T follicular helper cell (primary cell): Measurements from ENCODE around the gene ATP2B1.

Source experiments
- DNase-seq: peaks from one replicate; pipeline ENCODE4 v3.0.0-alpha.2; 2020; ENCODE audit warnings: low read depth

Gene ATP2B1

GRCh38 chr12:89657066-89657465 lies 51.6 kb downstream of the ATP2B1 start:
- no peak for DNase-seq

GRCh38 chr12:89655841-89656240 lies 52.8 kb downstream of the ATP2B1 start:
- no peak for DNase-seq

- DNase-seq, result no peak
Observed at GRCh38 chr12:89651192-89651591, 57.4 kb downstream of the ATP2B1 start.

GRCh38 chr12:89650239-89650638 lies 58.4 kb downstream of the ATP2B1 start:
- DNase-seq, result no peak

- no peak for DNase-seq
Observed at GRCh38 chr12:89649820-89650219, 58.8 kb downstream of the ATP2B1 start.

DNA sequence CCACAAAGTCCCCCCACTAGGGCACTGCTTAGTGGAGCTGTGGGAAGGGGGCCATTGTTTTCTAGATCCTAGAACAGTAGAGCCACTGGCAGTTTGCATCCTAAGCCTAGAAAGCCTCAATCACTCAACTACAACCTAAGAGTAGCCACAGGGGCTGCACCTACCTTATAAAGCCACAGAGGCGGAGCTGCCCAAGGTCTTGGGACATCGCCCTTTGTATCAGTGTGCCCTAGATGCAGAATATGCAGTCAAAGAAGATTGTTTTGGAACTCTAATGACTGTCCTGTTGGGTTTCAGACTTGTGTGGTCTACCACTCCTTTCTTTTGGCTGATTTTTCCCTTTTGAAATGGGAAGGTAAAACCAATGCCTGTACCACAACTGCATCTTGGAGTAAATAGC lies 59.5 kb downstream of the ATP2B1 start:
- DNase-seq, result no peak

GRCh38 chr12:89648211-89648930 lies 60.3 kb downstream of the ATP2B1 start:
- DNase-seq, result no peak

DNA sequence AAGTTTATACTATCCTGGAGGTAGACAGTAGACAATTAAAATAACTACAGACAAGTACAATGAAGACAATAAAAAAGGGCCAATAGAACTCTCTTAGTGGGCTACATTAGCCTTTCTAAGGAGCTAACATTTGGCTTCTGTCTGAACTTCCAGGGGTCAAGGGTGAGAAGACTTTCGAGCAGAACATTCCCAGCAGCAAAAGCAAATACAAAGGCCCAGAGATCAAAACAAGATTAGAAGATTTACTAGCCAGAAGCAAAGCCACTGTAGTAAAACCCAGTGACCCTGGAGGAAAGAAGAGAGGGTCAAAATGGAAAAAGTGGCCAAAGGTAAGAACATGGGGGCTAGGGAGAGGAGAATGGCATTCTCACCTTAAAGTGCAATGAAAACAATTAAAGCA lies 63.2 kb downstream of the ATP2B1 start:
- DNase-seq, result no peak

GRCh38 chr12:89642959-89643358 lies 65.7 kb downstream of the ATP2B1 start:
- DNase-seq, result no peak

- no peak for DNase-seq
Observed at GRCh38 chr12:89636776-89637160, 71.9 kb downstream of the ATP2B1 start.

DNA sequence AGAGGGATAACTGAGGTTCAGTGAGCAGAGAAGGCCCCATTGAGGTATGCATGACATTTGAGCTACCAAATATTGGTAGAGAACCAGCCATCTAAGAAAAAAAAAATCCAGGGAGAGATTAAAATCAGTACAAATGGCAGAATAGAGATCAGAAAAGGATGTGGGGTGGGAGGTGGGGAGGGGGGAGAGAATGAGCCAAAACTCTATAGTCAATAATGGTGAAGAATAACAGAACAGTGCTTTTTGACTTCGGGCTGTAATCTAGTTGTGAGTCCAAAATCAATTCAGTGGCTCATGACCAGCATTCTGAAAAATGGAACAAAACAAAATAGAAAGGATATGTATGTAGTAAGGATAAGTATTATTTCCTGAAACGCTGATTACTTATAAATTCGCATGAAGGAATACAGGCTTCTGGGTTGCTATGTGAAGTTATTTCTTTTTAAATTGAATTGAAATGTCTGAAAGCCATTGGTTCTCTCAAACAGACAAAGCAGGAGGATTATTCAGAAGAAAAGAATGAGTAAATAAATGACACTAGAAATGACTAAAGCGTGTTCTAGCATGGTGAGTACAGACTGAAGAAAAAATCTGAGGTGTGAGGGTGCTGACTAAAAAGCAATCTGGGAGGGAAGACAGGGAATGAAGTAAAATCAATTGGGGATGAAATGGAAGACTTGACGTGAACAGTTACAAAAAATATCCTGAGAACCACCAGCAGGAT lies 72.4 kb downstream of the ATP2B1 start:
- no peak for DNase-seq

DNA sequence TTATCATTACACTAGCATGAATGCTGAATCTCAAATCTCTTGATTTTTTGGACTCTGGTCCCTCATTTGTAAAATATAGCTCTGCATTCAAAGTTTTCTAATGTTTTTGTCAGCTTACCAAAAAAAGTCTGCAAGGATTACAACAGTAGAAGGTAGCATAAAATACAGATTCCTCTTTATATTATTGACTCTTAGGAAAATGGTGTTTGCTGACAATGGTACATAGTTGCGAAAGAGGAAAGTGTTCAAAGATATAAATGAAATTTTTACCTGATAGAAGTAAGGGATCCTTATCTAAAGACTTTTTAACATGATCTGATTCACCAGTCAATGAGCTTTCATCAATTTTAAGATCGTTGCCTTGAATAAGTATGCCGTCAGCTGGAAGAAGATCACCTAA lies 74.1 kb downstream of the ATP2B1 start:
- DNase-seq, result no peak

GRCh38 chr12:89632778-89633177 lies 75.9 kb downstream of the ATP2B1 start:
- DNase-seq, result no peak

DNA sequence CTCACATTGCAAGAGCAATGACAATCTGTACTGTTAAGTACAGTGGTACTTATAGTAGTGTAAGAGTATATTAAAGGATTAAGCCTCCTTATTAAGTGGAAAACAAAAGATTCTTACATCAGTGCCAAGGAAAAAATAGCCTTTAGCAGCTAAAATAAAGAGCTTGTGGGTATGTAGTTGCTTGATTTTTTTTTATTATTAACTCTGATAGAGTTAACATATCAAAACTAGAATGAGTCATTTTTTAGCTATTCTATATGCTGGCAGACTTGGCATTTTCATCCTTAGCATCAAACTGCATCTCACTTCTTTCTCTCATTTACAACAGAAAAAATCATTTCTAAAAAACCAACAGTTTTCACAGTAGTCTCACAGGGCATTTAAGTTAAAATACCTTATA lies 86.5 kb downstream of the ATP2B1 start:
- DNase-seq, result no peak

DNA sequence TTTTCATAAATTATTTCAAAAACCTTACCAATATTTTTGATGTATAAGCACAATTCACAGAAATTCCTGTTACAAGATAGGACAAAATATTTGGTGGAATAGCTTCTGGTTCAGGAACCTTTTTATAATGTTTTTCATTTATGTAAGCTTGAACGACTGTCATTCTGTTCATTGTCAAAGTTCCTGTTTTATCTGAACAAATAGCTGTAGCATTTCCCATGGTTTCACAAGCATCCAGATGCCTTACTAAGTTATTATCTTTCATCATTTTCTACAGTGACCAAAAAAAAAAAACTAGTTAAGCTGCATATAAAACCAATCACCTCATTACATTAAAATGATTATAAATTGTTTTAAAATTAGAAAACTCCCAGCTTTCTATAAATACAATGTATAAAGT lies 87.1 kb downstream of the ATP2B1 start:
- DNase-seq, result no peak

- no peak for DNase-seq
Observed at GRCh38 chr12:89619764-89620163, 88.9 kb downstream of the ATP2B1 start.

DNA sequence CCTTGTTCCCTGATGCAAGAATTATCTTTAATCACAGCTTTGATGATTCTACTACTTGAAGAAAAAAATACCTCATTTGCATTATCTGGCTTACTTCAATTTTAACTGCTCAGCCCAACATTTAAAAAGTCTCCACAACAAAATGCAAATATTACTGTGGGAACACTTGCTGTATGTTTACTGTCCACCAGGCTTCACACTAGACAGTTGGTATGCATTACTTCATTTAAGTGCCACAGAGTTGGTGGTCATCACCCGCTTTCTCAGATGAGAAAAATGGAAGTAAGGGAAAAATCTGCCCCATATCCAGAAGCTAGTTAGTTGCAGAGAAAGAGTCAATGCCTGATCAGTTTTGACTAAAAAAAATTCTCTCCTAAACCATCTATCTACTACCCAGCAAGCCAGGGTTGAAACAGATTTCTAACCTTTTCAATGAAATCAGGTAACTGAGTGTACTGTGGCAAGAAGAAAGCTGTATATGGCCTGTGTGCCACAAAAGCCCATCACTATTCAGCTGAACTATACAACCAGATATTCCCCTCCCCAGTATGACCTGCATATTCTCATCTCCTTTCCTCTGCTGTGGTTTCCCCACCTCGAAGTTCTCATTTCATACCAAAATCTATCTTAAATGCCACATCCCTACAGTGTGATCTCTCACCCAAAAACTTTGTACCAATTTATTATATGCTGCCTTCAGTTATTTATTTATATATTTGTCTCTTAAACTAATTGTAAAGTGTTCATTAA lies 90.3 kb downstream of the ATP2B1 start:
- DNase-seq, result no peak

- no peak for DNase-seq
Observed at GRCh38 chr12:89610366-89610765, 98.3 kb downstream of the ATP2B1 start.

DNA sequence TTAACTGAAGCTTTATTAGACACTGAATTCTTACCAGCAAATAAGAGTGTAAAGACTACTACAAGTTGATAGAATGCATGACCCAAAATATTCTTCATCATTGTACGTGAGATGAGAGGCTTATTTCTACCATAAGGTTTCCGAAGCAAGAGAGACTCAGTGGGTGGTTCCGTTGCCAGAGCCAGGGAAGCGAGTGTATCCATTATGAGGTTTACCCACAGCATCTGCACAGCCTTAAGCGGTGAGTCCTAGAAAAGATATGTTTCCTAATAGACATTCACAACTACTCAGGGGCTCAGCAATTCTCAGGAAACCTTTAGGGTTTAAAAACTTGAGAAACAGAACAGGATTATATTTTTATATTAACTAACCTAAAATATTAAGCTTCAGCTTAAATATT lies 105.0 kb downstream of the ATP2B1 start:
- no peak for DNase-seq

GRCh38 chr12:89597770-89598169 lies 110.9 kb downstream of the ATP2B1 start:
- DNase-seq, result no peak

DNA sequence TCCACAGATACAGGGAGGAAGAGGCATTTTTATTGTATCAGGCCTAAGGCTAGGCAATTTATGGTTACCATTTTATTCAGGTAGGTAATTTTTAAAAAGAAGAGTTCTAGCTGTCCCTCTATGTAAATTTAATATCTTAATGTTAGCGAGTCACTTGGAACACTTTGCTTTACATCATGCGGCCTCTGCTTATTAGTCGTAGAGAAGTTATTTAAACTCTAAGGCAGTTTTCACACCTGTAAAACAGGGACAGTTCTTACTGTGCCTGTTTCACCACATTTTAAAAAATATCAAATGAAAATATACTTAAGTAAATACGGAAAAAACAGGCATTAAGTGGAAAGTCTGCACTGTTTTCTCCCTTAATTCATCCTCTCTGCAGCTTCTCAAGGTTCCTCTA lies 111.4 kb downstream of the ATP2B1 start:
- no peak for DNase-seq

GRCh38 chr12:89593873-89594272 lies 114.8 kb downstream of the ATP2B1 start:
- DNase-seq, result no peak

DNA sequence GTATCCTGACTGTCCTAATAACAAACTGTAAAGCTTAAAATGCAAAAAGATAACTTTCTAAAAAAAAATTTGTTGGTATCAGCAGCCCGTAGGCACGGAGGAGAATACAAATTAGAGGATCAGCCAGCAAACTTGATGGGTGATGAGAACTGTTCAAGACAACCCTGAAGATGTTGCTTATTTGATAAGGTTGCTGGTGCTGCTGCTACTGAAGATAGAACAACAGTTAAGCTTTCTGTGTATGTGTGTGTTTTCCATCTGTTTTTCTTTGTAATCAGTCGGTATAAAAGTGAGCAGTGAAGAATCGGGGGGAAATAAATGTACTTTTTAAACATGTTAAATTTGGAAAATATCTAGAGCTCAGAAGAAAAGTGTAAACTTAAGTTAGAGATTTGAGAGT lies 115.4 kb downstream of the ATP2B1 start:
- DNase-seq, result no peak
